Endometrium (tissue), 2 donors: ENCODE measurements around the gene SOWAHA.
"Not testable (repeated sequence)": the region's sequence is repeated elsewhere in the genome, so short reads cannot be mapped to it uniquely, and the experiment has no call there.

ENCODE experiments used
- FAIRE-seq: peaks from 2 replicates; lab custom pipeline; 2012; peaks lifted over from hg19 to GRCh38; lab: Jason Lieb, UNC
- donor health status: control.
- donor health status: control.

SOWAHA gene

DNA sequence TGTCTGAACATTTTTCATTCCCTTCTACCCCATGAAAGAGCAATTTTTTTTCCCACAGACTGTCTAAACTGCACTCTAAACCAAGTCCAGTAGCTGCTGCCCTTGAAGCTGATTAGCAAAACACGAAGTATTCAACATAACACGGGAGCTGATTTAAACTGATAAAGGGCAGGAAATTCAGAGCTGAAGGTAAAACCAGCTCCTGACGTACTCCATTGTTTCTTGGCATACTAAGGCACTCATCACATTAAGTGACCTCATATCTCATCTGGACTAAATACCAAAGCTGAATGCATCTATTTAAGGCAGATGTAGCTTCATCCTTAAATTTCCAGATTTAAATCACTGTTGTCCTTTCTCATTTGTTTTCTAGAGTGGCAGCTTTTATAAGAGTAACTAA, 41.2 kb downstream of the SOWAHA start:
- FAIRE-seq, result no peak

DNA sequence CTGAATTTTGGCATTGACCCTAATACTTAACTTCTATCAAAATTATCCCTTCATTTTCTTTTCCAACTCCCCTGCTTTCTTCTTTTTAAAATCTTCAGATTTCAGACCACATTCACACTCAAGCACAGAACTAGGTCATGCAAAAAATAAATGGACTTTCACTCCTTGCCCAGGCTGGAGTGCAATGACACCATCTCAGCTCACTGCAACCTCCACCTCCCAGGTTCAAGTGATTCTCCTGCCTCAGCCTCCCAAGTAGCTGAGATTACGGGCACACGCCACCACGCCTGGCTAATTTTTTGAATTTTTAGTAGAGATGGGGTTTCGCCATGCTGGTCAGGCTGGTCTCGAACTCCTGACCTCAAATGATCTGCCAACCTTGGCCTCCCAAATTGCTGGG, 41.9 kb downstream of the SOWAHA start:
- FAIRE-seq, result not testable (repeated sequence)

- no peak for FAIRE-seq
These were observed 42.9 kb downstream of the SOWAHA start for GRCh38 chr5:132856011-132856410.

GRCh38 chr5:132859889-132860437, 46.9 kb downstream of the SOWAHA start:
- FAIRE-seq, result no peak

GRCh38 chr5:132860742-132861141, 47.6 kb downstream of the SOWAHA start:
- FAIRE-seq, result no peak

GRCh38 chr5:132865668-132866341, 52.7 kb downstream of the SOWAHA start:
- no peak for FAIRE-seq
